Loucy (cell line): ENCODE data around the gene CYTH1.

Experiments used
- H2AFZ ChIP-seq: fragments of 200-600 bp; sonication (generic); 2 replicates; pipeline ENCODE4 v1.6.0; 2016; ENCODE audit warnings: antibody characterized with exemption, mild to moderate bottlenecking, low read length, moderate library complexity
- H3F3A ChIP-seq: fragments of 200-600 bp; 2 replicates; pipeline ENCODE4 v1.6.0; 2016; ENCODE audit warnings: antibody characterized with exemption, low read depth, mild to moderate bottlenecking
- H3K27me3 ChIP-seq: fragments of 200-600 bp; sonication (generic); 2 replicates; pipeline ENCODE4 v1.6.1; 2014; ENCODE audit warnings: low read length, mild to moderate bottlenecking; ENCODE audit not compliant: insufficient read depth, poor library complexity, severe bottlenecking
- H3K36me3 ChIP-seq: fragments of 200-600 bp; sonication (generic); 2 replicates; pipeline ENCODE4 v1.6.1; 2016; ENCODE audit warnings: low read length; ENCODE audit not compliant: insufficient read depth
- H3K4me1 ChIP-seq: fragments of 200-600 bp; sonication (generic); 2 replicates; pipeline ENCODE4 v1.5.1; 2014; ENCODE audit warnings: low read length, mild to moderate bottlenecking; ENCODE audit not compliant: insufficient read depth, poor library complexity, severe bottlenecking
- H3K4me2 ChIP-seq: fragments of 200-600 bp; sonication (generic); 2 replicates; pipeline ENCODE4 v1.6.0; 2014; ENCODE audit warnings: antibody characterized with exemption, low read length, low read depth, mild to moderate bottlenecking; ENCODE audit not compliant: poor library complexity, severe bottlenecking
- H3K4me3 ChIP-seq: fragments of 200-600 bp; sonication (generic); 2 replicates; pipeline ENCODE4 v1.5.1; 2014; ENCODE audit warnings: low read length, mild to moderate bottlenecking, mixed read lengths; ENCODE audit not compliant: poor library complexity, severe bottlenecking
- H3K79me2 ChIP-seq: fragments of 200-600 bp; sonication (generic); 2 replicates; pipeline ENCODE4 v1.6.1; 2014; ENCODE audit warnings: low read length; ENCODE audit not compliant: insufficient read depth
- H3K9ac ChIP-seq: fragments of 200-600 bp; sonication (generic); 2 replicates; pipeline ENCODE4 v1.6.0; 2014; ENCODE audit warnings: mild to moderate bottlenecking, low read depth, low read length, moderate library complexity; ENCODE audit not compliant: poor library complexity, severe bottlenecking
- H3K9me2 ChIP-seq: fragments of 200-600 bp; sonication (generic); replicated peaks from 2 replicates; pipeline ENCODE4 v1.6.1; 2016; ENCODE audit warnings: low read depth, low read length, mixed read lengths
- H3K9me3 ChIP-seq: fragments of 200-600 bp; sonication (generic); 2 replicates; pipeline ENCODE4 v1.6.1; 2014; ENCODE audit warnings: mild to moderate bottlenecking, antibody characterized with exemption, low read length, low read depth; ENCODE audit not compliant: insufficient read depth
- H4K20me1 ChIP-seq: fragments of 200-600 bp; sonication (generic); 2 replicates; pipeline ENCODE4 v1.6.0; 2014; ENCODE audit warnings: antibody characterized with exemption, low read length, mild to moderate bottlenecking; ENCODE audit not compliant: insufficient read depth, poor library complexity, severe bottlenecking
- CTCF ChIP-seq: fragments of 200-600 bp; sonication (generic); conservative IDR thresholded peaks from 2 replicates; pipeline ENCODE4 v1.5.1; 2014; ENCODE audit warnings: mild to moderate bottlenecking, antibody characterized with exemption, low read length
- EZH2phosphoT487 ChIP-seq: fragments of 200-600 bp; IDR thresholded peaks from 2 replicates; pipeline ENCODE4 v1.6.1; 2018; ENCODE audit warnings: antibody characterized with exemption, mild to moderate bottlenecking, moderate library complexity, borderline replicate concordance

The CYTH1 gene

GRCh38 chr17:78684026-78684425 lies 98.0 kb downstream of the CYTH1 start:
- Histone ChIP-seq H3K9ac (no peak overlapping the region), H3K79me2 (no peaks in the 10 kb centered on the region), H3K9me2 (no peaks in the 10 kb centered on the region), H3K4me1 (no peaks in the 10 kb centered on the region), H3K27me3 (no peaks in the 10 kb centered on the region), H2AFZ (no peak overlapping the region), H3K4me2 (no peak overlapping the region), H3K36me3 (peaks cover 58% of the 10 kb centered on the region; the same call in 1 of the 2 replicates), H3F3A (no peaks in the 10 kb centered on the region), H3K9me3 (no peaks in the 10 kb centered on the region), H4K20me1 (no peaks in the 10 kb centered on the region), H3K4me3 (no peak overlapping the region)
- TF ChIP-seq CTCF, result no peak
- TF ChIP-seq EZH2phosphoT487, result no peak

- no peaks in the 10 kb centered on the region for H3F3A ChIP-seq
- H3K79me2 ChIP-seq, result no peaks in the 10 kb centered on the region
- no peaks in the 10 kb centered on the region for H3K9me2 ChIP-seq
- H3K9me3 ChIP-seq, result no peaks in the 10 kb centered on the region
- no peak for TF ChIP-seq CTCF
- TF ChIP-seq EZH2phosphoT487, result no peak
- H2AFZ ChIP-seq, result no peak overlapping the region
- no peaks in the 10 kb centered on the region for H3K27me3 ChIP-seq
- H3K36me3 ChIP-seq, result peaks cover 58% of the 10 kb centered on the region; the same call in 1 of the 2 replicates
- no peak overlapping the region for H3K4me3 ChIP-seq
- no peak overlapping the region for H3K4me2 ChIP-seq
- no peaks in the 10 kb centered on the region for H3K4me1 ChIP-seq
- H4K20me1 ChIP-seq, result no peaks in the 10 kb centered on the region
- no peak overlapping the region for H3K9ac ChIP-seq
These were observed 98.6 kb downstream of the CYTH1 start for GRCh38 chr17:78683408-78683961.

GRCh38 chr17:78682363-78682762 lies 99.7 kb downstream of the CYTH1 start:
- Histone ChIP-seq H3K9ac (no peak overlapping the region), H3K36me3 (peaks cover 58% of the 10 kb centered on the region; the same call in 1 of the 2 replicates), H3K79me2 (no peaks in the 10 kb centered on the region), H3K9me2 (no peaks in the 10 kb centered on the region), H3F3A (no peaks in the 10 kb centered on the region), H2AFZ (no peak overlapping the region), H3K9me3 (no peaks in the 10 kb centered on the region), H3K4me2 (no peak overlapping the region), H3K27me3 (no peaks in the 10 kb centered on the region), H4K20me1 (no peaks in the 10 kb centered on the region), H3K4me3 (no peak overlapping the region), H3K4me1 (no peaks in the 10 kb centered on the region)
- TF ChIP-seq EZH2phosphoT487 (no peak), CTCF (no peak)
